Dermis microvascular lymphatic vessel endothelial cell (primary cell): ENCODE results near the gene BPIFB2. TPM values are rescaled to one million over a fixed set of nuclear protein-coding genes. Genes with fewer than 3 reads are reported as not detected.
"Not testable (repeated sequence)": the region's sequence is repeated elsewhere in the genome, so short reads cannot be mapped to it uniquely, and the experiment has no call there.

ENCODE experiments used
- DNase-seq, 2 donors: peaks; one replicate each; pipeline versions ENCODE4 v3.0.0 to v3.0.0-alpha.2; 2010; ENCODE audit warnings: low read depth in 2 of 2
- total RNA-seq: library from RNA; depleted of rRNA; stranded (reverse); fragments of >200 nt; gene quantifications from 2 replicates; pipeline ENCODE4 v1.2.1, GENCODE V29; 2014

Gene BPIFB2
- total RNA-seq, 1 donor from 2014 or later = not detected

- no peak for DNase-seq
Observed at GRCh38 chr20:33034901-33035492, 27.5 kb downstream of the BPIFB2 start.

- no peak for DNase-seq
Observed at GRCh38 chr20:33037456-33037855, 30.0 kb downstream of the BPIFB2 start.

GRCh38 chr20:33038243-33038642, 30.7 kb downstream of the BPIFB2 start:
- no peak for DNase-seq

GRCh38 chr20:33042430-33042829, 34.9 kb downstream of the BPIFB2 start:
- DNase-seq = no peak

DNA sequence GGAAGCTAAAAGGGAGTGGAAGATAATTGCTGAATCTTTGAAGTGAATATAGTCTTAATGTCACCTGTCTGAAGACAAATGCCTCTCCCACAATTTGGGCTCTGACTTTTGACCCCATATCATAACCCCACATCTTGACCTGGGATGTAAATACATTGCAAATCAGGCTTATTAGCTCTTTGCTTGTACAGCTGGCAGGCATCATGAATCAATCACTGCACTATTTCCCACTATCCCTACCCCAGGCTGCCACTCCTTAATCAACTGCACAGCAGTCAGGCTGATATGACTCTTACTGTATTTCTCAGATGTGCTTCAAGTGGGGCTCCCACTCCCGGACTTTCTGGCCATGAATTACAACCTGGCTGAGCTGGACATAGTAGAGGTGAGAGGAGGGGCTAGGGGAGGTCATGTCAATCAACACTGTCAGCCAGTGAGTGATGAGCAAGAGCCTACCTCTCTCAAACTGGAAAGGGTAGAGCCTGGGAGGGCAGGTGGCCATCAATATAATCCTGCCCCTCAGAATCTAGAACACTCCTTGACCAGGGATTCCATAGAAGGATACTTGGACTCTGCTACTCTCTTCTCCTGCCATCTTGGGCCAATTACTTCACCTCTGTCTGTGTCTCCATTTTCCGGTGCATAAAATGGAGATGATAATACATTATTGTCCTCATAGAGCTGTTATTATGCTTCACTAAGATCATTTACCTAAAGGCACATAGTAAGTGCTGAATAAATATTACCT, 35.7 kb downstream of the BPIFB2 start:
- DNase-seq = no peak

GRCh38 chr20:33043731-33044181, 36.3 kb downstream of the BPIFB2 start:
- DNase-seq = no peak

- DNase-seq = not testable (repeated sequence)
Observed at GRCh38 chr20:33045129-33045721, 37.7 kb downstream of the BPIFB2 start.

GRCh38 chr20:33046412-33046811, 38.9 kb downstream of the BPIFB2 start:
- DNase-seq = no peak

DNA sequence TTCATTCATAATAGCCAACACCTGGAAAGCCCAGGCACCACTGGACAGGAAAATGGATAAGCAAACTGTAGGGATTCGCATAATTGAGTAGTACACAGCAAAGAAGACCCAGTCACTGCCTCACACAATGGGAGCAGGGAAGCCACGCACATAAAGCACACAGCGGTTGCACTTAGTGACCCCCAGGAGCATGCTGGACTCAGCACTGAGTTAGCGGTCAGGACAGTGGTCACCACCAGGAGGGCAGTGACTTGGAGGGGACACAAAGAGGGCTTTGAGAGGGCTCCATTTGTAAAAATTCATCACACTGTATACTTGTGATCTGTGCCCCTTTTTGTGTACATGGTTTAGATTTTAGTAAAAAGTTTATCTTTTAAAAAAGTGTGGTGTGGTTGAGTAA, 43.8 kb downstream of the BPIFB2 start:
- no peak for DNase-seq

GRCh38 chr20:33053291-33054106, 46.0 kb downstream of the BPIFB2 start, which contains the start of gene BPIFB3:
Gene BPIFB3, plus strand, starts transcription at chr20:33053903. Its CDS starts 1,533 bp downstream, at chr20:33055436.
- no peak for DNase-seq

DNA sequence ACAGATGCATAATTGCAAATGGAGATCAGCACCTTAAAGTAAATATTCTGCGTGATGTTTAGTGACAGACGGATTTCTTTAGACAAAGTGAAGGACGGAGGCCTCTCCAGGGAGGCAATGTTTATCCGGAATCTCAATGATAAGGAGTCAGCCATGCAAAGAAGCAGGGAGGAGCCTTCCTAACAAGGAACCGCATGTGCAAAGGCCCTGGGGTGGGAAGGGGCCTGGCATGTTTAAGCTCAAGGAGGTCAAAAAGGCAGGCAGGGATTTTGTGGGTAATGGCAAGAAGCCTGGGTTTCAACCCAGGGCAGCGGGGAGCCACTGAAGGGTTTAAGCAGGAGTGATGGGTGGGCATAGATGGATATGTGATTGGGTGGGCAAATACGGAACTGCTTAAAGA, 46.9 kb downstream of the BPIFB2 start:
- no peak for DNase-seq

GRCh38 chr20:33054791-33055190, 47.3 kb downstream of the BPIFB2 start:
- no peak for DNase-seq

GRCh38 chr20:33059136-33059535, 51.6 kb downstream of the BPIFB2 start:
- no peak for DNase-seq

DNA sequence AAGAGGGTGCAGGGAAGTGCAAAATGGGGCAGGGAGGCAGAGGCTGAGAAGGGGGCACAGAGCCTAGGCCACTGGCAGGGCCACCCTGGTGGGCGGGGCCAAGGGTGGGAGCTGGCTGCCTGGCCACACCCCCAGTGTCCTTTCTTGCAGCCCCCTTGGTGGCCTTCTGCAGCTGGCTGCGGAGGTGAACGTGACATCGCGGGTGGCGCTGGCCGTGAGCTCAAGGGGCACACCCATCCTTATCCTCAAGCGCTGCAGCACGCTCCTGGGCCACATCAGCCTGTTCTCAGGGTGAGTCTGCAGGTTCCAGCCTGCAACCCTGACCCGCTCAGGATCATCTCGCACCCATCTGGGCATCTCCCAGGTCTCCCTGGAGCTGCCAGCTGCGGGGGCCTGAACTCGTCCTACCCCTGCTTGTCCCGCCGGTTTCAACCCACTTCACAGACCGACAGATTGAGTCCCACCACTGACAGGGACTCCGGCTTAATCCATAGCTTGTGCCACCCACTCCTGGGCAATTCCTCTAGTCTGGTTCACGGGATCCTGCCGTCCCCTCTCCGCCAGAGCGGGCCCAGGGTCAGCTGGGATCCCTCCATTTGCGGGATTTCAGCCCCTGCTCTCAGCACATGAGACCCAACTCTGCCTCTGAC, 52.4 kb downstream of the BPIFB2 start:
- DNase-seq = no peak

- peak; percentile 3 to 9 for DNase-seq
Observed at GRCh38 chr20:33061658-33062028, 54.1 kb downstream of the BPIFB2 start.

- no peak for DNase-seq
Observed at GRCh38 chr20:33062105-33062824, 54.8 kb downstream of the BPIFB2 start.

DNA sequence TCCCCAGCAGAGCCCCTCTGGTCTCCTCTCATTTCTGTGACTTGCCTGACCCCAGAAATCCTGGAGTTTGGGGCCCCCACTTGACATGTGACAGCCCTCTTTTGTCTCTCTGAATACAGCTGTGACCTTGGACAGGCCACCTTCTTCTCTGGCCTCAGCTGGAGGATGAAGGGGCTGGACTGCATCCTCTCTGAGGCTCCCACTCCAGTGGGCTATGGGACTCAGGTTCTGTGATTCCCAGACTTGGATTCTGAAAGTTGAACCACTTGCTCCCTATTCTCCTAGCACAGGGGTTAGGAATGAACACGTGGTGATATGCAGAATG, 55.3 kb downstream of the BPIFB2 start:
- DNase-seq = no peak

GRCh38 chr20:33063271-33063670, 55.8 kb downstream of the BPIFB2 start:
- DNase-seq = no peak

GRCh38 chr20:33064572-33065287, 57.2 kb downstream of the BPIFB2 start:
- no peak for DNase-seq

DNA sequence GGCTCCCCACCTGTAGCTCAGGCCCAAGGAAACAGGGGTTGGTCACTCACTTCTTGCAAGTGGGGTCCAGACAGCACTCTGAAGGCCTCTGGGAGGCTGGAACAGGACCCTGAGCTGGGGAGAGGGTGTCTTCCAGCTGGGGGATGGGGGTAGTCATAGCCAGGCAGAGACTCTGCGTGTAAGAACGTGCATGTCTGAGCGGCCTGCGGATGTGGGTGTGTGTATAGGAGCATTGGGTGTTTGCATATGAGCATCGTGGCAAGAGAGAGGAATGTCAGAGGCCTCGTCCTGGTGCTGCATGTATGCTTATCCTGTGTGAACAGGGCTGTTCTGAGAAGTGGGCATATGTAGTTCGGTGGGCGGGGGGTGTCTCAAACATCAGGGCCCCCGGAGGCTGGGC, 58.3 kb downstream of the BPIFB2 start:
- DNase-seq = no peak
